ENCODE results near the gene PTPN21. TPM values are rescaled to one million over a fixed set of nuclear protein-coding genes. Genes with fewer than 3 reads are reported as not detected.
A peak's percentile ranks its signal among the peaks of the same experiment; 100 is the strongest.

Gene PTPN21
- total and polyA plus RNA-seq, 2 of the 13 experiments (the other 11 are each of a cell fraction or from before 2014, with no cell fraction given) = 2.0 to 3.7 TPM

- intact Hi-C loops (cut with micrococcal nuclease; ENCODE audit: unreplicated experiment) = loop anchor here (5.0 kb wide), 1 partner anchor 250 kb away; no protein-coding TSS in a partner anchor
- 97% methylated on average over 5 of the region's 5 CpGs for WGBS (ENCODE audit: low lambda C conversion rate)
- TF ChIP-seq MZF1 (CRISPR knock-in tag; IDR thresholded peaks at IDR 0.05; ENCODE audit: borderline replicate concordance) (no peak), ZMAT5 (CRISPR knock-in tag; IDR thresholded peaks at IDR 0.05; ENCODE audit: borderline replicate concordance, low read depth) (no peak), STAG1 (CRISPR knock-in tag; IDR thresholded peaks at IDR 0.05) (peak; percentile 14; the same call in 1 of the 2 replicates), TAF1 (CRISPR knock-in tag; IDR thresholded peaks at IDR 0.05) (no peak)
- Histone ChIP-seq H3K27ac (ENCODE audit: extremely low read length, insufficient read depth, low read length) (no peak overlapping the region), H3K79me2 (ENCODE audit: insufficient read depth, low read length) (no peaks in the 10 kb centered on the region), H3K36me3 (replicated peaks in 1 of 2; ENCODE audit: control insufficient read depth in 1 of 2, insufficient read depth in 2 of 2, low read length in 2 of 2) (no peaks in the 10 kb centered on the region), H4K20me1 (ENCODE audit: insufficient read depth, low read length) (no peaks in the 10 kb centered on the region), H3K4me2 (ENCODE audit: low read depth, low read length) (no peak overlapping the region), H2AFZ (ENCODE audit: low read length) (no peak overlapping the region), H3K9ac (ENCODE audit: insufficient read depth, low read depth, low read length) (no peak overlapping the region), H3K4me3 (replicated peaks in 1 of 3; ENCODE audit: insufficient read depth in 1 of 3, low read depth in 2 of 3, low read length in 3 of 3) (no peak overlapping the region), H3K9me3 (ENCODE audit: low read length) (no peaks in the 10 kb centered on the region), H3K27me3 (ENCODE audit: control insufficient read depth in 1 of 2, insufficient read depth in 2 of 2, low read length in 2 of 2) (no peaks in the 10 kb centered on the region), H3K4me1 (ENCODE audit: insufficient read depth, low read length) (no peaks in the 10 kb centered on the region)
- FAIRE-seq (no peak), ATAC-seq (no peak), DNase-seq (ENCODE audit: low spot score) (no peak)
- ChIA-PET POLR2A (no interaction called here), CTCF (ENCODE audit: low intra/inter-chr PET ratio, low total read pairs) (no interaction called here)
- in situ Hi-C loops (cut with HindIII; ENCODE audit: extremely low pct_ligation_motif_present, low pct_unique_long_range_greater_than_20kb) = no loop called here
- BruUV-seq (replicated peaks) = no TSS peak
These were observed 117.1 kb downstream of the PTPN21 start for GRCh38 chr14:88437658-88438057.

GRCh38 chr14:88430976-88431375 is 123.8 kb downstream of the PTPN21 start:
- no peak for ATAC-seq
- Histone ChIP-seq H3K9me3 (ENCODE audit: low read length) (no peaks in the 10 kb centered on the region), H3K27me3 (ENCODE audit: control insufficient read depth in 1 of 2, insufficient read depth in 2 of 2, low read length in 2 of 2) (no peaks in the 10 kb centered on the region), H3K27ac (ENCODE audit: extremely low read length, insufficient read depth, low read length) (no peak overlapping the region), H3K4me2 (ENCODE audit: low read depth, low read length) (no peak overlapping the region), H3K4me3 (replicated peaks in 1 of 3; ENCODE audit: insufficient read depth in 1 of 3, low read depth in 2 of 3, low read length in 3 of 3) (no peak overlapping the region), H3K9ac (ENCODE audit: insufficient read depth, low read depth, low read length) (no peak overlapping the region), H3K4me1 (ENCODE audit: insufficient read depth, low read length) (no peaks in the 10 kb centered on the region), H3K36me3 (replicated peaks in 1 of 2; ENCODE audit: control insufficient read depth in 1 of 2, insufficient read depth in 2 of 2, low read length in 2 of 2) (no peaks in the 10 kb centered on the region; a peak in 1 of 5 replicates), H2AFZ (ENCODE audit: low read length) (no peak overlapping the region), H3K79me2 (ENCODE audit: insufficient read depth, low read length) (no peaks in the 10 kb centered on the region), H4K20me1 (ENCODE audit: insufficient read depth, low read length) (no peaks in the 10 kb centered on the region)
- FAIRE-seq = no peak
- DNase-seq (ENCODE audit: low spot score) = no peak
- POLR2A ChIA-PET = no interaction called here
- CTCF ChIA-PET (ENCODE audit: low intra/inter-chr PET ratio, low total read pairs) = no interaction called here
- WGBS (ENCODE audit: low lambda C conversion rate) = 83% methylated on average over 2 of the region's 2 CpGs
- no TSS peak for BruUV-seq (replicated peaks)
- in situ Hi-C loops (cut with HindIII; ENCODE audit: extremely low pct_ligation_motif_present, low pct_unique_long_range_greater_than_20kb) = no loop called here
- intact Hi-C loops (cut with micrococcal nuclease; ENCODE audit: unreplicated experiment) = no loop called here
- TF ChIP-seq ZNF574 (CRISPR knock-in tag; IDR thresholded peaks at IDR 0.05) (no peak), ARID4A (CRISPR knock-in tag; IDR thresholded peaks at IDR 0.05; ENCODE audit: borderline replicate concordance) (no peak), KAT8 (CRISPR knock-in tag; IDR thresholded peaks at IDR 0.05) (no peak)
